Liver (tissue), 9 donors: ENCODE results near the gene ZMYM1. TPM values are rescaled to one million over a fixed set of nuclear protein-coding genes. Genes with fewer than 3 reads are reported as not detected.

Experiments
- DNase-seq: peaks from one replicate; pipeline ENCODE4 v3.0.0-alpha.2; 2017; ENCODE audit warnings: low spot score
- H3K27ac ChIP-seq, 2 donors: one replicate each; pipeline ENCODE4 v1.7.0; 2013; ENCODE audit warnings: inconsistent platforms in 2 of 2, low read length in 2 of 2, control low read depth in 1 of 2, low read depth in 1 of 2, mild to moderate bottlenecking in 1 of 2
- H3K27me3 ChIP-seq, 4 donors: one replicate each; pipeline versions ENCODE4 v1.6.1 to v1.7.0; 2013; ENCODE audit warnings: low read length in 3 of 4, inconsistent platforms in 1 of 4, mild to moderate bottlenecking in 1 of 4, moderate library complexity in 1 of 4; ENCODE audit not compliant: control insufficient read depth in 4 of 4, insufficient read depth in 4 of 4
- H3K36me3 ChIP-seq, 4 donors: one replicate each; pipeline versions ENCODE4 v1.6.1 to v1.7.0; 2013; ENCODE audit warnings: low read length in 3 of 4, mild to moderate bottlenecking in 3 of 4, low read depth in 1 of 4, moderate library complexity in 1 of 4; ENCODE audit not compliant: control insufficient read depth in 4 of 4, insufficient read depth in 3 of 4
- H3K4me1 ChIP-seq, 4 donors: one replicate each; pipeline versions ENCODE4 v1.6.1 to v1.7.0; 2013; ENCODE audit warnings: low read length in 3 of 4, mild to moderate bottlenecking in 3 of 4, moderate library complexity in 1 of 4; ENCODE audit not compliant: control insufficient read depth in 4 of 4, insufficient read depth in 4 of 4
- H3K4me3 ChIP-seq, 3 donors: one replicate each; pipeline versions ENCODE4 v1.6.1 to v1.7.0; 2013; ENCODE audit warnings: low read length in 3 of 3, control low read depth in 1 of 3, low read depth in 1 of 3, mild to moderate bottlenecking in 1 of 3
- H3K9ac ChIP-seq, 2 donors: one replicate each; pipeline ENCODE4 v1.7.0; 2013; ENCODE audit warnings: low read length in 2 of 2, mild to moderate bottlenecking in 2 of 2, moderate library complexity in 2 of 2, control low read depth in 1 of 2, low read depth in 1 of 2
- H3K9me3 ChIP-seq, 4 donors: one replicate each; pipeline versions ENCODE4 v1.6.1 to v1.7.0; 2013; ENCODE audit warnings: low read length in 3 of 4; ENCODE audit not compliant: control insufficient read depth in 4 of 4
- EGR1 ChIP-seq, 2 donors: IDR thresholded peaks; 2 replicates each; pipeline ENCODE4 v1.6.1; 2016 to 2018; ENCODE audit warnings: antibody characterized with exemption in 2 of 2, low read depth in 2 of 2
- FOXA2 ChIP-seq: IDR thresholded peaks from 2 replicates; pipeline ENCODE4 v1.6.1; 2016; ENCODE audit warnings: antibody characterized with exemption
- GABPA ChIP-seq, 2 donors: IDR thresholded peaks in 1 of 2; conservative IDR thresholded peaks in 1 of 2; 2 replicates each; pipeline ENCODE4 v1.6.1; 2016; ENCODE audit warnings: antibody characterized with exemption in 2 of 2, mild to moderate bottlenecking in 1 of 2, moderate library complexity in 1 of 2
- HNF4A ChIP-seq, 2 donors: conservative IDR thresholded peaks; 2 replicates each; pipeline ENCODE4 v1.6.1; 2016; ENCODE audit warnings: antibody characterized with exemption in 2 of 2, mild to moderate bottlenecking in 2 of 2
- JUND ChIP-seq, 2 donors: IDR thresholded peaks; 2 replicates each; pipeline ENCODE4 v1.6.1; 2016; ENCODE audit warnings: antibody characterized with exemption in 2 of 2
- RAD21 ChIP-seq, 2 donors: IDR thresholded peaks; 2 replicates each; pipeline ENCODE4 v1.6.1; 2016; ENCODE audit warnings: antibody characterized with exemption in 2 of 2, mild to moderate bottlenecking in 2 of 2
- RXRA ChIP-seq, 2 donors: IDR thresholded peaks; 2 replicates each; pipeline ENCODE4 v1.6.1; 2017 to 2018; ENCODE audit warnings: antibody characterized with exemption in 2 of 2, mild to moderate bottlenecking in 1 of 2
- SP1 ChIP-seq: IDR thresholded peaks from 2 replicates; pipeline ENCODE4 v1.6.1; 2018; ENCODE audit warnings: antibody characterized with exemption, mild to moderate bottlenecking
- TAF1 ChIP-seq: conservative IDR thresholded peaks from 2 replicates; pipeline ENCODE4 v1.6.1; 2016; ENCODE audit warnings: antibody characterized with exemption, mild to moderate bottlenecking
- WGBS: extraction: QIAGEN DNeasy Blood & Tissue Kit; methylation state at CpG from one replicate; pipeline ENCODE4 v1.1.7; 2013; 5-methylcytosine and 5-hydroxymethylcytosine counted together
- polyA plus RNA-seq, 2 donors: library from polyadenylated mRNA; stranded (reverse) in 1 of 2; unstranded in 1 of 2; fragments of 200-250 nt in 1 of 2; fragments of >200 nt in 1 of 2; fragmentation: Nextera tagmentation in 1 of 2; extraction: Ambion mirVana in 1 of 2; gene quantifications; one replicate each; pipeline versions ENCODE4 v1.2.1 to v1.2.3, GENCODE V29; 2013 to 2015
- total RNA-seq, 2 donors: library from RNA; depleted of rRNA; stranded (reverse); fragments of >200 nt; gene quantifications; one replicate each; pipeline ENCODE4 v1.2.3, GENCODE V29; 2014
- TF ChIP-seq, protein P1 (sequence below): fragments of 150-350 bp; IDR thresholded peaks from 2 replicates; pipeline ENCODE4 v1.5.1; 2017; ENCODE audit warnings: improper control_type of control experiment, low read depth, low read length; ENCODE audit not compliant: missing input control
- TF ChIP-seq, protein P2 (sequence below): IDR thresholded peaks from 2 replicates; pipeline ENCODE4 v1.6.1; 2016; ENCODE audit warnings: antibody characterized with exemption
- TF ChIP-seq, protein P3 (sequence below): IDR thresholded peaks from 2 replicates; pipeline ENCODE4 v1.6.1; 2016; ENCODE audit warnings: antibody characterized with exemption
- TF ChIP-seq, protein P4 (sequence below): IDR thresholded peaks from 2 replicates; pipeline ENCODE4 v1.6.1; 2016; ENCODE audit warnings: antibody characterized with exemption, mild to moderate bottlenecking
- TF ChIP-seq, protein P5 (sequence below): IDR thresholded peaks from 2 replicates; pipeline ENCODE4 v1.6.1; 2016; ENCODE audit warnings: antibody characterized with exemption
- donor health status: healthy.
- donor health status: healthy.
- donor health status: healthy.
- donor health status: healthy.
- donor health status: healthy.

ZMYM1 gene
- total and polyA plus RNA-seq, 4 donors: 2.0 to 10.8 (median 5.7) TPM

DNA sequence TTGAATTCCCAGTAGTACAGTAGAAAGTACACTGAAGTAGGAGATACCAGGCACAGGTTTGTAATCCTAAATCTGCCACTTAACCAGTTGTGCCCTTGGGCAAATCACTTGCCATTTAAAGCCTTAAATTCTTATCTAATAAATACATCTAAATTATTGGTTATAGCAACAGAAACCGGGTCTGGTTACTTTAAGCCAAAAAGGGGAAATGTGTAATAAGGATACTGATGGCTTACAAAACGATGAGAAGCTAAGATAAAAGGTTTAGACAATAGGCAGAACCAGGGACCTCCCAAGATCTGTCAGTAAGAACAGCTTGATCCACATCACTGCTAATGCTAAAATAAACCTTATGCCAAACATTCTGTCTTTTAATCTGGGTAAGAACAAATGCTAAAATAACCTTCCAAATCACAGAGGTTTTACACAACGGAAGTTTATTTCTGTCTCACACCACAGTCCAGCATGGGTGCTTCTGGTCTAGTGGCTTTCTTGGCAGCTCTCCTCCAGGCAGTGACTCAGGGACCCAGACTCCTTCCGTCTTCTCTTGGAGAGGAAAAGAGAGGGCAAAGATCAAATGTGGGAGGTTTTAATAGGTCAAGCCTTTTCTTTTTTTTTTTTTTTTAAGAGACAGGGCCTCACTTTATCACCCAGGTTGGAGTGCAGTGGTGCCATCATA lies 16.5 kb upstream of the ZMYM1 start:
- H3K9me3 ChIP-seq: peaks cover 0 to 2% (median 0%) of the 10 kb centered on the region in 4 donors
- no peak overlapping the region for H3K27ac ChIP-seq
- H3K4me1 ChIP-seq: no peaks in the 10 kb centered on the region
- no peak overlapping the region for H3K9ac ChIP-seq
- 64% methylated on average over 4 of the region's 4 CpGs for WGBS
- no peaks in the 10 kb centered on the region for H3K36me3 ChIP-seq
- H3K27me3 ChIP-seq: no peaks in the 10 kb centered on the region
- H3K4me3 ChIP-seq: no peak overlapping the region
- no peak for DNase-seq
- TF ChIP-seq, protein P1, sequence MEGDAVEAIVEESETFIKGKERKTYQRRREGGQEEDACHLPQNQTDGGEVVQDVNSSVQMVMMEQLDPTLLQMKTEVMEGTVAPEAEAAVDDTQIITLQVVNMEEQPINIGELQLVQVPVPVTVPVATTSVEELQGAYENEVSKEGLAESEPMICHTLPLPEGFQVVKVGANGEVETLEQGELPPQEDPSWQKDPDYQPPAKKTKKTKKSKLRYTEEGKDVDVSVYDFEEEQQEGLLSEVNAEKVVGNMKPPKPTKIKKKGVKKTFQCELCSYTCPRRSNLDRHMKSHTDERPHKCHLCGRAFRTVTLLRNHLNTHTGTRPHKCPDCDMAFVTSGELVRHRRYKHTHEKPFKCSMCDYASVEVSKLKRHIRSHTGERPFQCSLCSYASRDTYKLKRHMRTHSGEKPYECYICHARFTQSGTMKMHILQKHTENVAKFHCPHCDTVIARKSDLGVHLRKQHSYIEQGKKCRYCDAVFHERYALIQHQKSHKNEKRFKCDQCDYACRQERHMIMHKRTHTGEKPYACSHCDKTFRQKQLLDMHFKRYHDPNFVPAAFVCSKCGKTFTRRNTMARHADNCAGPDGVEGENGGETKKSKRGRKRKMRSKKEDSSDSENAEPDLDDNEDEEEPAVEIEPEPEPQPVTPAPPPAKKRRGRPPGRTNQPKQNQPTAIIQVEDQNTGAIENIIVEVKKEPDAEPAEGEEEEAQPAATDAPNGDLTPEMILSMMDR: no peak
- TF ChIP-seq, protein P2, sequence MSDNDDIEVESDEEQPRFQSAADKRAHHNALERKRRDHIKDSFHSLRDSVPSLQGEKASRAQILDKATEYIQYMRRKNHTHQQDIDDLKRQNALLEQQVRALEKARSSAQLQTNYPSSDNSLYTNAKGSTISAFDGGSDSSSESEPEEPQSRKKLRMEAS: no peak
- TF ChIP-seq RAD21 (IDR thresholded peaks at IDR 0.05) (no peak), SP1 (no peak), GABPA (IDR thresholded peaks at IDR 0.05 in 1 of 2, conservative IDR thresholded peaks at IDR 0.05 in 1 of 2) (no peak), TAF1 (no peak), JUND (IDR thresholded peaks at IDR 0.05) (no peak), FOXA2 (no peak), RXRA (IDR thresholded peaks at IDR 0.05) (no peak), HNF4A (conservative IDR thresholded peaks at IDR 0.05) (no peak), EGR1 (IDR thresholded peaks at IDR 0.05; ENCODE audit: low read depth in 2 of 2) (no peak)
- TF ChIP-seq, protein P3, sequence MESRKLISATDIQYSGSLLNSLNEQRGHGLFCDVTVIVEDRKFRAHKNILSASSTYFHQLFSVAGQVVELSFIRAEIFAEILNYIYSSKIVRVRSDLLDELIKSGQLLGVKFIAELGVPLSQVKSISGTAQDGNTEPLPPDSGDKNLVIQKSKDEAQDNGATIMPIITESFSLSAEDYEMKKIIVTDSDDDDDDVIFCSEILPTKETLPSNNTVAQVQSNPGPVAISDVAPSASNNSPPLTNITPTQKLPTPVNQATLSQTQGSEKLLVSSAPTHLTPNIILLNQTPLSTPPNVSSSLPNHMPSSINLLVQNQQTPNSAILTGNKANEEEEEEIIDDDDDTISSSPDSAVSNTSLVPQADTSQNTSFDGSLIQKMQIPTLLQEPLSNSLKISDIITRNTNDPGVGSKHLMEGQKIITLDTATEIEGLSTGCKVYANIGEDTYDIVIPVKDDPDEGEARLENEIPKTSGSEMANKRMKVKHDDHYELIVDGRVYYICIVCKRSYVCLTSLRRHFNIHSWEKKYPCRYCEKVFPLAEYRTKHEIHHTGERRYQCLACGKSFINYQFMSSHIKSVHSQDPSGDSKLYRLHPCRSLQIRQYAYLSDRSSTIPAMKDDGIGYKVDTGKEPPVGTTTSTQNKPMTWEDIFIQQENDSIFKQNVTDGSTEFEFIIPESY: no peak
- TF ChIP-seq, protein P4, sequence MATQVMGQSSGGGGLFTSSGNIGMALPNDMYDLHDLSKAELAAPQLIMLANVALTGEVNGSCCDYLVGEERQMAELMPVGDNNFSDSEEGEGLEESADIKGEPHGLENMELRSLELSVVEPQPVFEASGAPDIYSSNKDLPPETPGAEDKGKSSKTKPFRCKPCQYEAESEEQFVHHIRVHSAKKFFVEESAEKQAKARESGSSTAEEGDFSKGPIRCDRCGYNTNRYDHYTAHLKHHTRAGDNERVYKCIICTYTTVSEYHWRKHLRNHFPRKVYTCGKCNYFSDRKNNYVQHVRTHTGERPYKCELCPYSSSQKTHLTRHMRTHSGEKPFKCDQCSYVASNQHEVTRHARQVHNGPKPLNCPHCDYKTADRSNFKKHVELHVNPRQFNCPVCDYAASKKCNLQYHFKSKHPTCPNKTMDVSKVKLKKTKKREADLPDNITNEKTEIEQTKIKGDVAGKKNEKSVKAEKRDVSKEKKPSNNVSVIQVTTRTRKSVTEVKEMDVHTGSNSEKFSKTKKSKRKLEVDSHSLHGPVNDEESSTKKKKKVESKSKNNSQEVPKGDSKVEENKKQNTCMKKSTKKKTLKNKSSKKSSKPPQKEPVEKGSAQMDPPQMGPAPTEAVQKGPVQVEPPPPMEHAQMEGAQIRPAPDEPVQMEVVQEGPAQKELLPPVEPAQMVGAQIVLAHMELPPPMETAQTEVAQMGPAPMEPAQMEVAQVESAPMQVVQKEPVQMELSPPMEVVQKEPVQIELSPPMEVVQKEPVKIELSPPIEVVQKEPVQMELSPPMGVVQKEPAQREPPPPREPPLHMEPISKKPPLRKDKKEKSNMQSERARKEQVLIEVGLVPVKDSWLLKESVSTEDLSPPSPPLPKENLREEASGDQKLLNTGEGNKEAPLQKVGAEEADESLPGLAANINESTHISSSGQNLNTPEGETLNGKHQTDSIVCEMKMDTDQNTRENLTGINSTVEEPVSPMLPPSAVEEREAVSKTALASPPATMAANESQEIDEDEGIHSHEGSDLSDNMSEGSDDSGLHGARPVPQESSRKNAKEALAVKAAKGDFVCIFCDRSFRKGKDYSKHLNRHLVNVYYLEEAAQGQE: no peak
- TF ChIP-seq, protein P5, sequence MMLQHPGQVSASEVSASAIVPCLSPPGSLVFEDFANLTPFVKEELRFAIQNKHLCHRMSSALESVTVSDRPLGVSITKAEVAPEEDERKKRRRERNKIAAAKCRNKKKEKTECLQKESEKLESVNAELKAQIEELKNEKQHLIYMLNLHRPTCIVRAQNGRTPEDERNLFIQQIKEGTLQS: no peak

DNA sequence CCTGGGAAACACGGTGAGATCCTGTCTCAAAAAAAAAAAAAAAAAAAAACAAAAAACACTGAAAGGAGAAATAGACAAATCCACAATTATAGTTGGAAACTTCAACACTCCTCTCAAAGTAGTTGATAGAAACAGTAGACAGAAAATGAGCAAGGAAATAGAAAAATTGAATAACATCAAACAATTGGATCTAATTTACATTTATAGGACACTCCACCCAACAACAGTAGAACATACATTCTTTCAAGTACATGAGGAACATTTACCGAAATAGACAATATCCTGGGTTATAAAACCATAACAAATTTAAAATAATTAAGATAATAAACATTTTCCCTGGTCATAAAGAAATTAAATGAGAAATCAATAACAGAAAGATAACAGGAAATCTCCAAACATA lies 14.9 kb upstream of the ZMYM1 start:
- no peaks in the 10 kb centered on the region for H3K36me3 ChIP-seq
- H3K4me3 ChIP-seq: no peak overlapping the region
- 83% methylated on average over 2 of the region's 2 CpGs for WGBS
- H3K27ac ChIP-seq: no peak overlapping the region
- no peak for DNase-seq
- no peaks in the 10 kb centered on the region for H3K27me3 ChIP-seq
- H3K9ac ChIP-seq: no peak overlapping the region
- no peak for TF ChIP-seq SP1
- TF ChIP-seq, protein P2: no peak
- no peaks in the 10 kb centered on the region for H3K4me1 ChIP-seq
- H3K9me3 ChIP-seq: peaks cover 0 to 2% (median under 1%) of the 10 kb centered on the region in 4 donors
